HG03469 (cell line): Measurements from ENCODE around the gene P2RX3.
"Not testable (repeated sequence)": the region's sequence is repeated elsewhere in the genome, so short reads cannot be mapped to it uniquely, and the experiment has no call there.

Source experiments
- ATAC-seq: cut with Tn5 transposase; IDR thresholded peaks from one replicate; pipeline ENCODE4 v1.9.1; 2021; ENCODE audit warnings: mild to moderate bottlenecking, moderate library complexity, moderate number of reproducible peaks; ENCODE audit not compliant: unreplicated experiment

Gene P2RX3

GRCh38 chr11:57338142-57338541 is at the start of gene P2RX3:
P2RX3 (plus strand) TSS chr11:57338352; CDS start chr11:57338551, 199 bp downstream.
- no peak for ATAC-seq

DNA sequence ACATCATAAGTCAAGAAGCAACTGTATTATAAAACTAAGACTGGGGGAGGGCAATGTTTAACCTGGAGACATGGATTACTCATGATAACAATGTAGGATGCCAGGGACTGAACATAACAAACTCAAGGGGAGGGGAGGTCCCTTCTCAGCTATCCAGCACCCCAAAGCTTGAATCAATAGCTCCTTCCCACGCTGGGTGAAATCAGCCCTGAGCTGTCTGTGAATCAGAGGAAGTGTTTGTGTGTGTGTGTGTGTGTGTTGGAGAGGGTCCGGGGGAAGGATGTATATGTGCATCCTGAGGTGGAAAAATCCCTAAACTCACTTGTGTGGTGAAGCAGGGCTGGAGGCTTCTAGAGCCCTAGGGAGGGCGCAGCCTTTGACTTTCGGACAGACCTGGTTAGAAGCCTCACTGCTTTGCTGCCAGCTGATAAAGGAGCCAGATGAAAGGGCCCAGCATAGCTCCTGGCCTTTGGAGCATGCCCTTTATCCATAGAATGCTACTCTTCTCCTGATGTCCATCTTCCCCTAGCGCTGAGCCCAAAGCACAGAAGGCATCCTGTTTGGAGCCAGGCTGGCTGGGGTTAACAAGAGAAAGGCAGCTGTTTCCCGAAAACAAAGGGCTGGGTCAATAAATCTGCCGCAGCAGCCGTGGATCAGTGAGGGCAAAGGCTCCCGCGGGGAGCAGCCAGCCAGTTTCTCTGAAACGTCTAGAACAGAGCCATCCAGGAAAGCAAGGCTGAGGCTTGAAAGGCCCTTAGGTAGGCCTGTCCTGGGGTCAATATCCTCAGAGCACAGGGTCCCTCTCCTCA is 49.2 kb upstream of the P2RX3 start:
- no peak for ATAC-seq

GRCh38 chr11:57290288-57290687 is 47.9 kb upstream of the P2RX3 start:
- no peak for ATAC-seq

DNA sequence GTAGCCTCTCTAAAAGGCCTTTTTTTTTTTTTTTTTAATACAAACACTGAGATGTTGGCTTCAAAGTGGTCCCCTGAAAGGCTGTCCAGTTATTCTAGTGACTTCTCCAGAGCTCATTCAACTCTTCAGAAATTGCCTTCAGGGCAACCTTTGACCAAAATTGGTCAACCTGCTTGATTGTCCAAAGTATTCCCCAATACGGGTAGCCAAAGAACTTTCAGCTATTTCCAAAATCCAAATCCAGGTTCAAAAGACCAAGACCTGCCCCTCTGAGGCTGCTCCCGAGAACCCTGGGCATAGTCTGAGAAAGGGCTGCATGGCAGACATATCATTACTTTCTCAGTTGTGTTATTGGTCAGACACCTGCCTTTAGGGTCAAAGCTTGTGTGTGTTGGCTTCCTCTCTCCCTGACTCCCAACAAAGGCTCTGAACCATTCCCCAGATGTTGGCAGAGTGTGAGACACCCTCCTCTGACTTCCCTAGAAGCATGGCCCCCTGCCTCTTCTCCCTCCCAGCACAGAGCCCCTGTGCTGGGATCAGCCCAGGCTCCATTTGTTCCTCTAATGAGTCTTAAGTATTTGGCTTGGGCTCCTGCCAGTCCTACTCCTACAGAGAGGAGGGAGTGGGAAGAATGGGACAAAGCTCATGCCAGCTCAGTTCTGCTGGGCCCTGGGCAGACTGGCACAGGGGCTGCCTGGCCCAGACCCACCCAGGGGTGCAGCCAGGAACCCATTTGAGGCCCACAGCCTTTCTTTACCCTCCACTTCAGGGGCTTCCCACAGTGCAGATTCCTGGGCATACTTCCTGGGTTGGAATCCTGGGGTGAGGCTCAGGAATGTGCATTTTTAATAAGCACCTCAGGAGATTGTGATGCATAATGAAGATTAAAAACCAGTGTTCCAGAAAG is 43.7 kb upstream of the P2RX3 start:
- ATAC-seq: no peak

DNA sequence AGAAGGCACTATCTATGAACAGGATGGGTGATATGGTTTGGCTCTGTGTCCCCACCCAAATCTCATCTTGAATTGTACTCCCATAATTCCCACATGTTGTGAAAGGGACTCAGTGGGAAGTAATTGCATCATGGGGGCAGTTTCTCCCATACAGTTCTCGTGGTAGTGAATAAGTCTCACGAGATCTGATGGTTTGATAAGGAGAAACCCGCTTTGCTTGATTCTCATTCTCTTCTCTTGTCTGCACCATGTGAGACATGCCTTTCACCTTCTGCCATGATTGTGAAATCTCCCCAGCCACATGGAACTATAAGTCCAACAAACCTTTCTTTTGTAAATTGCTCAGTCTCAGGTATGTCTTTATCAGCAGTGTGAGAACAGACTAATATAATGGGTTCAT is 41.9 kb upstream of the P2RX3 start:
- ATAC-seq: not testable (repeated sequence)

DNA sequence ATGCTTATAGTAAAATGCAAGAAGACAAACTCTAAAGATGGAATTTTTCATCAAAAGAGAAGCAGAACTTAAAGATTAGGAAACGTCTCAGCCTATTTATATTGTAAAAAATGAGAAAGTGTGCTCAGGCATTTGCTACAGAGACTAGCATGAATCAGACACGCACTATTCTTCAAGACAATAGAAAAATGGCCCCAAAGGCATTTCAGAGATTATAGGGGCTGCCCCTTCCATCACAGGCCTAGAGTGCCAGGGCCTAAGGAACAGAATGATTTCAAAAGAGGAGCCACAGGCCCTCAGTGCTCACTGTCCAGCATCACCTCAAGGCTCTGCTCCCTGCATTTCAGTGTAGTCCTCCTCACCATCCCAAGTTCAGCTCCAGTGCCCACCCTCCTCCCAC is 40.9 kb upstream of the P2RX3 start:
- ATAC-seq: no peak

- no peak for ATAC-seq
Observed at GRCh38 chr11:57299150-57299737, 38.9 kb upstream of the P2RX3 start.

GRCh38 chr11:57300785-57301184 is 37.4 kb upstream of the P2RX3 start:
- ATAC-seq: no peak

DNA sequence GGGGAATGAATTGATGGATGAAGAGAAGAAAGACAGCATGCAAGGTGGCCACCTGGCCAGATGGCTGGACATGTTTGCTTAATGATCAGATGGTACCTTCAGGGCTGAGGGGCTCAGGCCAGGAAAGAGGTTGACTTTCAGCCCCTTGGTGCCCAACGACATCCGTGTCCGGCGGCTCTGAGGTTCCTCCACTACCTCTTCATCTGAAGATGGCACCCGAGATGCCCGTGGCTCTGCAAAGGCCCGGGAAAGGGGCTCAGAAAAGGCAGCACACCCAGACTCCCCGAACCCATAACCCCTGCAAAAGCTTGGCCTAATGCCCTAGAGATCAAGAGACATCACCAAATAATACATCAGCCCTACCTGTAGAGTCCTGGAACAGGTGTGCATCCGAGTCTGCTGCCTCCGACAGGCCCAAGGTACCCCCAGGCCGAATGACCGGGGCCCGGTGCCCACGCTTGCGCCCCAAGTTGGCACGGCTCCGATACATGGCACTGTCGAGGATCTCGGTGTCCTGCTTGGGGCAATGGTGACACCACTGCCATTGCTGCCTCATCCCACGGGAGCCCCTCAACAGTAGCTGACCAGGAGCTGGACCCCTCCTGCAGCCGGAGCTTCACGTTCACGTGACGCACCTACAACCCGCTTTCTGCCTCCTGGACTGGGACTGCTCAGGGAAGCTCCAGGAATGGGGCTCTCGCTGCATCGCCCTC is 36.3 kb upstream of the P2RX3 start:
- no peak for ATAC-seq

GRCh38 chr11:57302489-57302888 is 35.7 kb upstream of the P2RX3 start:
- ATAC-seq: no peak

- no peak for ATAC-seq
Observed at GRCh38 chr11:57303280-57303989, 34.7 kb upstream of the P2RX3 start.

- ATAC-seq: no peak
Observed at GRCh38 chr11:57303990-57304579, 34.1 kb upstream of the P2RX3 start.

GRCh38 chr11:57305523-57305922 is 32.6 kb upstream of the P2RX3 start:
- ATAC-seq: no peak

DNA sequence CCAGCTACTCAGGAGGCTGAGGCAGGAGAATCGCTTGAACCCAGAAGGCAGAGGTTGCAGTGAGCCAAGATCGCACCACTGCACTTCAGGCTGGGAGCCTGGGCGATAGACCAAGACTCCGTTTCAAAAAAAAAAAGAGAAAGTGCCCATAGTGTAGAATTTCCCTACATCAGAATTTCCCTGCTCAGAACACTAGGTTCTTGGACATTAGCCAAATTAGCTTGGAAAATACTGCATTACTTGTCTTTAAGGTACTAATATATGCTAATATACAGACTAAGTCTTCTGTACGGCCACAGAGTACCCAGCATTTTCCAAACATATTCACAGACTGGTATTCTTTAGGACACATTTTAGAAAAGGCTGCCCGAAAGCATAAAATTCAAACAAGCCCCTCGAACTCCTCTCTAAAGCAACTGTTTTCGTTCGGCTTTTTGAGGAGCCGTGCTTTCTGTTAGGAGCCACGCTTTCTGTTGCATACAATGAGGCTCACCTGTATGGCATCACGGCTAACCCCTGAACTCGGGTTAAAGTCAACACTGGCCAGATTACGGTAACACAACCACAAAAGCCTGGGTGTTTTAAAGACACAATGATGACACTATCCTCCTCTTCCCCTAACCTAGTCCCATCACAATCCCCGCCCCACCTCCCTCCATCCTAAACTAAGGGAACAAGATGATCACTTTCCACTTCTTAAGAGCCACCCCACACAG is 31.8 kb upstream of the P2RX3 start:
- ATAC-seq: no peak

- ATAC-seq: no peak
Observed at GRCh38 chr11:57306940-57307565, 31.1 kb upstream of the P2RX3 start.

DNA sequence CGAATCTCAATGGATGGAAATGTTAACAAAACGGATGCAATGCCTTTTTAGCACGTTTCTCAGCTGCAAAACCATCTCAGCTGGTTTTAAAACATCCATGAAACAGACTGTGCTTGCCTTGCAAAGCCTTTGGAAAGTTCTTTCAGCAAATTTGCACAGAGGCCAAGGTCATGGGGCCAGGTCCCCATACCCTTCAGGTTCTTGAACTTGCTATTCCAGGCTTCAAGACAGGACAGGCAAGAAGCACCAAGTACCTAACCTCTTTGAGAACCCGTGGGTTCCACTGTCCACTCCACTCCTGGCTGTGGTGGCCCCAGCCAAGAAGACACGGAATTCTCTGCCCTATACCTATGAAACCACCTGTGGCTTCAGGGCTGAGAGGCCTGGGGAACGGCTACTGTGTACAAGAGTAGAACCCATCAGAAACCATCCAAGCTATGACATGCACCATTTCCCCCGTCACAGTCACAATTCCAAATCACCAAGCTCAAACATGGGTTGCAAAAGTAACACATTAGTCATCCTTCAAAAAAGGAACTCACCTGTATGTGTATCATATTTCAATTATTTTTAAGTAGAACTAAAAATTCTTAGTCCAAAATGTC is 30.4 kb upstream of the P2RX3 start:
- no peak for ATAC-seq

GRCh38 chr11:57308426-57309060 is 29.6 kb upstream of the P2RX3 start:
- ATAC-seq: no peak
